Activated CD8-positive, alpha-beta memory T cell treated with anti-CD3 and anti-CD28 coated beads for 1 hour (primary cell): ENCODE results near the gene FHIP2A.
"Not testable (repeated sequence)": the region's sequence is repeated elsewhere in the genome, so short reads cannot be mapped to it uniquely, and the experiment has no call there.

Experiments used
- DNase-seq, 2 donors: peaks; one replicate each; pipeline ENCODE4 v3.0.0-alpha.2; 2020; ENCODE audit warnings: low read depth in 1 of 2; ENCODE audit errors: extremely low read depth in 1 of 2

Gene FHIP2A, protein sequence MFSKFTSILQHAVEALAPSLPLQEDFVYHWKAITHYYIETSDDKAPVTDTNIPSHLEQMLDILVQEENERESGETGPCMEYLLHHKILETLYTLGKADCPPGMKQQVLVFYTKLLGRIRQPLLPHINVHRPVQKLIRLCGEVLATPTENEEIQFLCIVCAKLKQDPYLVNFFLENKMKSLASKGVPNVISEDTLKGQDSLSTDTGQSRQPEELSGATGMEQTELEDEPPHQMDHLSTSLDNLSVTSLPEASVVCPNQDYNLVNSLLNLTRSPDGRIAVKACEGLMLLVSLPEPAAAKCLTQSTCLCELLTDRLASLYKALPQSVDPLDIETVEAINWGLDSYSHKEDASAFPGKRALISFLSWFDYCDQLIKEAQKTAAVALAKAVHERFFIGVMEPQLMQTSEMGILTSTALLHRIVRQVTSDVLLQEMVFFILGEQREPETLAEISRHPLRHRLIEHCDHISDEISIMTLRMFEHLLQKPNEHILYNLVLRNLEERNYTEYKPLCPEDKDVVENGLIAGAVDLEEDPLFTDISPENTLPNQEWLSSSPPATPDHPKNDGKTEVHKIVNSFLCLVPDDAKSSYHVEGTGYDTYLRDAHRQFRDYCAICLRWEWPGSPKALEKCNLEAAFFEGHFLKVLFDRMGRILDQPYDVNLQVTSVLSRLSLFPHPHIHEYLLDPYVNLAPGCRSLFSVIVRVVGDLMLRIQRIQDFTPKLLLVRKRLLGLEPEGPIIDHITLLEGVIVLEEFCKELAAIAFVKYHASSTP

DNA sequence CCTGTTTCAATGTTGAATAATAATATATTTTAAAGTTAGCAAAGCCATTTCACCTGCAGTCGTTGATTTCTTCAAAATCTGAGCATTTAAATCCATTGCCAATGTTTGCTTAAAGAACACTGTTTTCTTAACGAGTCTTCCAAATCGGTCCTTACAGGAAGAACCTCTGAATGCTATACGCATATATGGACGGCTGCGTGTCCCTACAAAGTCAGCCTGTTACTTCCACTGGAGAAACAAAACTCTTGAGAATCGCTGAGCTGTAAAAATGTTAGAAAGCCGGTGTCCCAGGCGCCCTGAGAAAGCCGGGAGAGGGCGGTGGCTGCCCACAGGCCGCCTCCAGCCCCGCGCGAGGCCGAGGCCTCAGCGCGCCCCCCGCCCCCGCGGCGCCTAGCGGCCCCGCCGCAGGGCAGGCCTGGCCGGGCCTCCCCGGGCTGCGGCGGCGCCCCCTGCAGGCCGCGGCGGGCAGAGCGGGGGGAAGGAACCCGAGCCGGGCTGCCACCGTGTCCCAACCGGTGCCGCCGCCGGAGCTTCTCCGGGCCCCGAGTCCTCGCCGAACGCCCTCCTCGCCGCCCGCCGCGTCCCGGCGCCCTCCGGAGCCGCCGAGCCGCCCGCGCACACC lies at the start of gene FHIP2A:
TSS of gene FHIP2A (plus strand) at position 488 of the 622 bp plus-strand sequence. CDS start 299 bp downstream, outside the sequence.
- peak; percentile 33 to 77 for DNase-seq

DNA sequence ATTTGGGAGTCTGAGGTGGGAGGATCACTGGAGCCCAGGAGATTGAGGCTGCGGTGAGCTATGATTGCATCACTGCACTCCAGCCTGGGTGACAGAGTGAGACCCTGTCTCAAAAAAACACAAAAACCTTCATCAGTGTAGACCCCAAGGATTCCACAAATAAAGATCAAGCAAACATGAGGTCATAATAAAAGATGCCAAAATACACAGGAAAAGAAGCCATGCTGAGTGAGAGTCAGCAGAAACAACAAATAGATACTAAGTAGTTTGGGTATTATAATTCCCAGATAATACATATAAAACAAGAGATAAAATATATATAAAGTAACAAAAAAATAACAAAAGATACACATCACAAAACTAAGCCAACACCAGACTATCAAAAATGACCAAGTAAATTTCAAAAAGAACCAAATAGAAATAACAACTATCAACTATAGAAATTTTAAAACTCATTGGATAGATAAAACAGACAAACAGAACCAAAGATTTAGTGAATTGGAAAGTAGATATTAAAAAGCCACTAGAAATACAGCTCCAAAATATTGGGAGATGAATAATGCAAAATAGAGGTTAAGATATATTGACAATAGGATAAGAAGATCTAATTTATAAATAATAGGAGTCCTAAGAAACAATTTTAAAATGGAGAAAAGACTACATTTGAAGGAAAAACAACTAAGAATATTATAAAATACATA lies 48.9 kb upstream of the FHIP2A start:
- DNase-seq: no peak

DNA sequence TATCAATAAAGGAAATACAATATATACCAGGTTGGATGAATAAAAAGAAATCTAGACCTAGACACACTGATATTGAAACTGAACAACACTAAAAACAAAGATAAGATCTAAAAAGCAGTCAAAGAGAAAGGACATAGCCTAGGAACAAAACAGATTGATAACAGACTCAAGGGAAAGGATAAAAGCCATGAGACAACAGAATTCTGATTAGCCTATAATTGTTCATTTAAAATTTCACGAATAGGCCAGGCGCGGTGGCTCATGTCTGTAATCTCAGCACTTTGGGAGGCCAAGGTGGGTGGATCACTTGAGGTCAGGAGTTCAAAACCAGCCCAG lies 48.4 kb upstream of the FHIP2A start:
- DNase-seq: no peak

DNA sequence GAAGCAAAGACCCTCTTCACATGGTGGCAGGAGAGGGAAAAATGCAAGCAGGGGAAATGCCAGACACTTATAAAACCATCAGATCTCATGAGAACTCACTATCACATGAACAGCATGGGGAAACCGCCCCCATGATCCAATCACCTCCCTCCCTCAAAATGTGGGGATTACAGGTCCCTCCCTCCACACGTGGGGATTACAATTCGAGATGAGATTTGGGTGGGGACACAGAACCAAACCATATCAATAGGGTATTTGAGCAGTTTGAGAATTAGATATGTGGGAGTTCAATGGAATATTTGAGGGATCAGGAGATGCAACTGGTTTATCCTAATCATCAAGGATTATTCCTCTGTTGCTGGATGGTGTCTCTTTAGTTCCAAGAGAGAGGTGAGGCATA lies 46.5 kb upstream of the FHIP2A start:
- not testable (repeated sequence) for DNase-seq

DNA sequence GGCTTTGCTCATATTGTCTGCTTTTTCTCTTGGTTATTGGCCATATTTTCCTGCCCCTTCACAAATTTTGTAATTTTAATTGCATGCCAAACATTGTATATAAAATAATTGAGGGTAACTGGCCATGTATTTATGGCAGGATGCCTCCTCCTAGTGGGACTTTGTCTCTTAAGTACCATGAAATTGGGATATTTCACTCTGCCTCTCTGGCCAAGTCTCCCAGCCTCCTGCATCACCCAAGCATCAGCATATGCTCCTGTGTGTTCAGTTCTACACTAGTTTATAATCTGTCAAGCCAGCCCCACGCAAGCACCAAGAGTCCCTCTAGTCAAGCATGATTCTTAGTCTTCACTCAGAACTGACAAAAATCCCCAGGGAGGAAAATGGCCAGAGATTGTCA lies 44.2 kb upstream of the FHIP2A start:
- no peak for DNase-seq

DNA sequence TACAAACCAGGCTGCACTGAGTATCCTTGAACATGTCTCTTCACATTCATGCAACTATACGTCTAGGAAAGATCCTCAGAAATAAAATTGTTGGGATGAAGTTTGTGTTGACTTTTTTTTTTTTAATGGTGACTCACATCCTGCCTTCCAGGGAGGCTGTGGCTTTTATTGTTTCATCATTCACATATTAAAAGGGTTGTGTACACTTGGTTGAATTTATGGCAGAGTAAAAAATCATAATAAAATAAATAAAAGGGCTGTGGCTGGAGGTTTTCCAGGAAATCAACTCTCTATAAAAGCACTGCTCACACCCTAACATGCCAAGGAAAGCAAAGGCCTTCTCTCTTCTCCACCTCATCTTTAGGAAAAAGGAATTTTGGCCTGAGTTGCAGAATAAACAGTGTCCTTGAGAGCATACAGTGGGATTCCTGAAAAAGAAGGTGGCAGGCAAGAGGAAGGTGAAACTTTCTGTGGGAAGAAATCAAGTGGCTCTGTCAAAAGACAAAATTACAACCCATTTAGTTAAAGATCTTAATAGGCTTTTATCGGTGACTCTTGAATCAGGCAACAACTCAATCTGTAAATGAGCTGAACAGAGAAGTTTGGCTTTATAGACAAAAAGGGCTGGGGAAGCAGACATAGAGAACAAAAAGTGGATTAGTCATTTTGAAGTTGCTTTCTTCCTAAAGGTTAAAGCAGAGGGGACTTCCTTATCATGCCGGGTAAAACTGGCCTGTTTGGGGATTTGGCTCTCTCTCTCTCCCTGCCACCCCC lies 41.6 kb upstream of the FHIP2A start:
- DNase-seq: no peak

DNA sequence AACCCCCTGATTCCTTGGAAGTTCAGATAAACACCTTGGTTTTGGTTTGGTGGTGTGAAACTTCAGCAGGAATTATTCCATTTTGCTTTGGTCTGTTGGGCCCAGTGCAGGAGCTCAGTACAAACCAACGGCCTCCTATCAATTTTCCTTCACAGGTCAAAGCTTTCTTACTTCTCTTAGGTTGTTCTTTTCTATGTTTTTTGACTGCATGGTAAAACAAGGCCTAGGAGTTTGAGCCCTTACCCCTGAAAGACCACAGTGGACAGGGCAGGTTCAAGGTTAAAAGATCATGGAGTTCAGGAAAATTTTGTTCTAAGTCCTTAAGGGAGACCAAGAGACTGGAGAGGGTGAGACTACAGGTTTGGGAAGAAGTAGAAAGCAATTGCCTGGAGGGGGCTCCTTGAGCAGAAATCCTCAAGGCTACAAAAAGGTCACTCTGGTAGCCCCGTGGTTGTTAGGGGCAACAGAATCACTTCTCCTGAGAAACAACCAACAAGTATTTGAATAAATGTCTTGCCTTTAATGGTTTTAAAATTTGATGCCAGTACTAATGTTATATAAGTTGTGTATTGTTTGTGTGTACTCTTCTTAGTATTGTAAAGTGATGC lies 40.9 kb upstream of the FHIP2A start:
- no peak for DNase-seq

DNA sequence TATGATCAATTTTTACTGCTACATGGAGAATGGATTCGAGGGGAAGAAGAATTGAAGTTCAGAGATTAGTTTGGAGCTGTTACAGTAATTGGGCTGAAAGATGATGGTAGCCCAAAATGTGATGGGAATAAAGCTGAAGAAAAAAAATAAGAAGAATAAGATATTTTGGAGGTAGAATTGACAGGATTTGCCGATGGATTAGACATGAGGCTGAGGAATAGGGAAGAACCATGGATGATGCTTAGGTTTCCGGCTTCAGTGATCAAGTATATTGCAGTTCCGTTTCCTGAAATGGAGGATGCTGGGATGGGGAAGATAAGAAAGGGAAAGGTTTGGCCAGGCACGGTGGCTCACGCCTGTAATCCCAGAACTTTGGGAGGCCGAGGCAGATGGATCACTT lies 38.9 kb upstream of the FHIP2A start:
- DNase-seq: no peak

DNA sequence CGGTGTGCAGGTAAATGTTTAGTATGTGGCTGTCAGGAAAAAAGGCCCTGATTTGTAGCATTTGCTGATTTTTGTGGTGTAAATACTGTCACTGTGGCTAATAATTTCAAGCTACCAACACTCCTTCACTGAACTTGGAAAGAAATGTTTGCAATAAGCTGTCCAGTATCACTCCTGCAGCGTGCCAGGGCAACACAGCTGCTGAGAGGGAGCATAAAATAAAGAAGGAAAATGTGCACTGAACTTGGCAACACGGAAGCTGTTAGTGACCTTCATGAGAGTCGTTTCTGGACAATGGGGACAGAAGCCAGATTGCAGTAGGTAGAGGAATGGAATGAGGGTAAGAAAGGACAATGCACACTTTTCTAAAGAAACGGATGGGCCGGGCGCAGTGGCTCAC lies 37.9 kb upstream of the FHIP2A start:
- no peak for DNase-seq

DNA sequence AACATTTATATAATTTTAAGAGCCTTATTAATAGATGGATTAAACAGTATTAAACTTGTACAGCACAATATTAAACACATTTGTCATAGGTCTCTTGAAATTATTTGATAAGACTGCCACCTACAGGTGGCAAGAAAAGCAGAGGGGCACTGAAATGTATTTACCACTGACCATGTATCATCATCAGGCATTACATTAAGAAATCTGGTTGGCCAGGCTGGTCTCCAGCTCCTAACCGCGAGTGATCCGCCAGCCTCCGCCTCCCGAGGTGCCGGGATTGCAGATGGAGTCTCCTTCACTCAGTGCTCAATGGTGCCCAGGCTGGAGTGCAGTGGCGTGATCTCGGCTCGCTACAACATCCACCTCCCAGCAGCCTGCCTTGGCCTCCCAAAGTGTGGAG lies 35.1 kb upstream of the FHIP2A start:
- not testable (repeated sequence) for DNase-seq

DNA sequence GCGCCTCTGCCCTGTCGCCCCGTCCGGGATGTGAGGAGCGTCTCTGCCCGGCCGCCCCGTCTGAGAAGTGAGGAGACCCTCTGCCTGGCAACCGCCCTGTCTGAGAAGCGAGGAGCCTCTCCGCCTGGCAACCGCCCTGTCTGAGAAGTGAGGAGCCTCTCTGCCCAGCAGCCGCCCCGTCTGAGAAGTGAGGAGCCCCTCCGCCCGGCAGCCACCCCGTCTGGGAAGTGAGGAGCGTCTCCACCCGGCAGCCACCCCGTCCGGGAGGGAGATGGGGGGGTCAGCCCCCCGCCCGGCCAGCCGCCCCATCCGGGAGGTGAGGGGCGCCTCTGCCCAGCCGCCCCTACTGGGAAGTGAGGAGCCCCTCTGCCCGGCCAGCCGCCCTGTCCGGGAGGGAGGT lies 34.4 kb upstream of the FHIP2A start:
- DNase-seq: not testable (repeated sequence)

DNA sequence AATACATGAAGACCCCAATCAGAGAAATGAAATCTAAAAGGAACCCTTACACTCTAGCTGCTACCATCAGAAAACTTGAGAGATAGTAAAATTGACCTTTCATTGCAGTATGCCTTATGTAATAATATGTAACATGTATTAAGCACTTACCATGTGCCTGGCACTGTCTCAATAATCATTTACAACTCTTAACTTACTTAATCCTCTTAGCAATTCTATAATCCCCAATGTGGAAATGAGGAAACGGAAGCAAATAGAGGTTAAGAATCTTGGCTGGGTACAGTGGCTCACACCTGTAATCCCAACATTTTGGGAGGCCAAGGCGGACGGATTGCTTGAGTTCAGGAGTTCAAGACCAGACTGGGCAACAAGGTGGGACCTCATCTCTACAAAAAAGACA lies 29.8 kb upstream of the FHIP2A start:
- no peak for DNase-seq

DNA sequence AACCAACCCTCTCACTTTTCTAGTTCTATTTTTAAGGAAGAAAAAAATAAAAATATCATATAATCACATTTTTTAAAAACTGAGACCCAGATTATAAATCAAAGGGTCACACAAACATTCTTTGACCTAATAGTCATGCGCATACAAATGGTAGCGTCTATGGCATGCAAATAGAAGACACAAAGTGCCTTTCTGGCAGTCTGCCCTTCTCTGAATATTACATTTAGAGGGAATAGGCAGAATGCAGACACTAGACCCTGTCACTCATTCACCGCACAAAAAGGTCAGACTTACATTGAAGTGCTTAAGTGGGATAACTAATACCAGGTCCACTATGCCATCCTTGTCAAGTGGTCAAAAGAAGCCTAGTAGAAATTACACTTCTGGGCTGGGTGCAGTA lies 26.5 kb upstream of the FHIP2A start:
- no peak for DNase-seq

DNA sequence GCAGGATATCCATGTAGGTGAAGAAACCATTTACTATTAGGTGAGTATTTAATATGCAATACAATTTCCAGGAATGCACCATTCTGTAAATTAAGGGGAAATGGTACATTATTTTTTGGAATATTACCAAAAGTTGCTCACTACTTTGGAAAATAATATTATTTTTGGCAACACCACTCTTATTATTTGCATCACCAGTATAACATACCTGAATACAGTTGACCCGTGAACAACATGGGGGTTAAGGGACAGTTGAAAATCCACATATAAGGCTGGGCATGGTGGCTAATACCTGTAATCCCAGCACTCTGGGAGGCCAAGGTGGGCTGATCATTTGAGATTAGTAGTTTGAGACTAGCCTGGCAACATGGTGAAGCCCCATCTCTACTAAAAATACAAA lies 21.2 kb upstream of the FHIP2A start:
- no peak for DNase-seq

DNA sequence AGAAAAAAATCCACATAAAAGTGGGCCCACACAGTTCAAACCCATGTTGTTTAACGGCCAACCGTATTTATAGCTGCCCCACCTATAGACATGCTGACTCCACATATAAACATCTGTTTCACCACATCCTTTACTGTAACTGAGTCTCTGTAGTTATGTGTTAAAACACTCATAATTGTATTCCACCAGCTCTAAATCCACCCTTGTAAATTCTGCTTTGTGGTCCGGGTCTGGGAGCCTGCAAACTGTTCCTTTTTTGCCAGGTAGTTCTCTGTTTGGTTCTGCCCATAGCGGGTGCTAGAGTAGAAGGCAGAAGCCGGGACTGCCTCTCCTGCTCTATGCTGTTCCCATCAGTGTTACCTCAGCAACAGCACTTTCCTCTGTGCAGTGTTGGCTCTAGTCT lies 20.2 kb upstream of the FHIP2A start:
- no peak for DNase-seq

DNA sequence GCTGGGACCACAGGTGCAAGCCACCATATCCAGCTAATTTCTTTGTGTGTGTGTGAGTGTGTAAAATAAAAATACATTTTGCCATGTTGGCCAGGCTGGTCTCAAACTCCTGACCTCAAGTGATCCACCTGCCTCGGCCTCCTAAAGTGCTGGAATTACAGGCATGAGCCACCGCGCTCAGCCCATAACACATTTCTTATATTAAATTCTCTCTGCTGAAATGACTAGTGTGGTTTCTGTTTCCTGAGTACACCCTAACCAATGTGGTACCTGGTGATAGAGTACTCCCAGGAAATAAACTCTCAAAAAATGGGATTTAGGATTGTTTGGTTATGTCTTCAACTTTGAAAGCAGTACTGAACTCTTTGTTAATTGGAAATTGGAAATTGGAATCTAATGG lies 19.4 kb upstream of the FHIP2A start:
- DNase-seq: no peak

DNA sequence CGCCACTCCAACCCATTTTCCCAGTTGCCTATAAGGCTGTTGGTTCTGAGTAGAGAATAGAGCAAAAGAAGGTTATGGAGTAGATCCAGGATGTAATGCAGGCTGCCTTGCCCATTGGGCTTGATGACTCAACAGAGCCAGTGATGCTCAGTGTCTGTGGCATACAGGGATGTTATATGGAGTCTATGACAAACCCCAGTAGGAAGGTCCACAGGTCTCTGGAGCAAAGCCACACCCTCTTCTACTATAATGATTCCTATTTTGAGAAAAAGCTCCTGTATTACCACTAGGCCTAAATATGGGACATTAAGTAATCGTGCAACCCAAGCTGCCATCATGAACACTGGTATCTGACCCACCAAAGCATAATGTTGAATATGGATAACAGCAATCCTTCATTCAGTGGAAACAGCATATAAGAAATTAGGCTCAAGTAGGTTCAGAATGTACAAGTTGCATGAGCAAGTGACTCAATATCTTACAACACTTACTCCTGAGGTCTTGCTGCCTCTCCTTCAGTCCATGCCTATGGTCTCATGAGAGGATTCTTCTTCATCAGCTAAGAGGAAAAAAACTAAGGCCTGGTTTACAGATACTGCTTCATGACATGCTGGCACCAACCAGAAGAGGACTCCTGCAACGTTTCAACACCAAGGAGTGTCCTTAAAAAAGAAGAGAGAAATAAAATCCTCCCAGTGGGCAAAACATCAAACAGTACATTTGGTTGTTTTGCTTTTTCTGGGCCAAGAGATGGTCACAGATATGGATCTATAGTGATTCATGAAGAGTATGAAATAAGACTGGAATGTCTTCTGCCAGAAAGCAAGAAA lies 14.8 kb upstream of the FHIP2A start:
- DNase-seq: no peak

DNA sequence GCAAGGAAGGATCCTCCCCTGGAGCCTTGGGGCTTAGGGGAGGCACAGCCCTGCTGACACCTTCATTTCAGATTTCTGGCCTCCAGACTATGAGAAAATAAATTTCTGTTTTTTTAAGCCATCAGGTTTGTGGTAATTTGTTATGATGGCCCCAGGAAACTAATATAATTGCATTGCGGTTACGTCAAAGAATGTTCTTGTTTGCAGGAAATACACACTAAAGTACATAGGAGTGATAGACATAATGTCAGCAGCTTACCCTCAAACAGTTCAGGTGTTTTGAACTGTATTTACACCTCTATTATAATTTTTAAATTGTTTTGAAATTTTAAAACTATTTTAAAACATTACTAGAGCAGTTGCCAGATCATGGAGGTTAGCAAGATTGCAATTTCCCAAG lies 12.6 kb upstream of the FHIP2A start:
- no peak for DNase-seq

DNA sequence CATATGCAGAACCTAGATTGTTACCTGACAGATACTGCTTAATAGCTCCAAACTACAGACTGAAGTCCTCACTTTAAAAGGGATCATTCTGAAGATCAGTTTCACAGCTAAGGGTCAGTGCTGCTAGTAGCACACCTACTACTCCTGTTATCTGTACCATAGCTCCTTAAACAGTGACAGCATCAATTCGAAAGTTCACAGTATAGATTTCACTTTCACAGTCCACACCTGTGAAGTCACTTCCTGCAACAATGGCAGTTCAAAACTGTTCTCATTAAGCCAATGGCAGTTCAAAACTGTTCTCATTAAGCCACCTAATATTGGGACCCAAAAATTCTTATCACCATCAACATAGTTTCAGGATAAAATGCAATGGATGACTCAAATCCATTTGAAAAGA lies 10.7 kb upstream of the FHIP2A start:
- DNase-seq: no peak
